Tibial artery (tissue), 4 donors: Measurements from ENCODE around the gene CDK15.
A peak's percentile ranks its signal among the peaks of the same experiment; 100 is the strongest.

ENCODE experiments used
- DNase-seq, 2 donors: peaks; one replicate each; pipeline ENCODE4 v3.0.0-alpha.2; 2019
- H3K27ac ChIP-seq, 2 donors: fragments of 200-600 bp; sonication (generic) in 1 of 2; 1 replicate in 1 of 2; 2 replicates in 1 of 2; pipeline ENCODE4 v1.5.1; 2018 to 2019; ENCODE audit warnings: mild to moderate bottlenecking in 1 of 2
- H3K27me3 ChIP-seq, 2 donors: fragments of 200-600 bp; sonication (generic) in 1 of 2; one replicate each; pipeline versions ENCODE4 v1.5.1 to v1.6.0; 2016 to 2019
- H3K36me3 ChIP-seq, 3 donors: fragments of 200-600 bp; sonication (generic) in 2 of 3; one replicate each; pipeline ENCODE4 v1.5.1; 2016 to 2019; ENCODE audit warnings: mild to moderate bottlenecking in 2 of 3
- H3K4me1 ChIP-seq, 4 donors: fragments of 200-600 bp; sonication (generic) in 2 of 4; 1 replicate in 3 of 4; 2 replicates in 1 of 4; pipeline ENCODE4 v1.5.1; 2016 to 2019
- H3K4me3 ChIP-seq, 2 donors: fragments of 200-600 bp; sonication (generic) in 1 of 2; 1 replicate in 1 of 2; 2 replicates in 1 of 2; pipeline ENCODE4 v1.5.1; 2018 to 2019; ENCODE audit warnings: mild to moderate bottlenecking in 2 of 2
- H3K9me3 ChIP-seq, 3 donors: fragments of 200-600 bp; sonication (generic) in 1 of 3; one replicate each; pipeline ENCODE4 v1.5.1; 2016 to 2019
- intact Hi-C: fragments of 100-400 bp; cut with DNase I; formaldehyde crosslinking; loops from one replicate; pipeline ENCODE4 v1.15.0; 2023; ENCODE audit warnings: low total_unique reads
- TF ChIP-seq, protein P1 (sequence below), 2 experiments: fragments of 200-600 bp in 1 of 2; fragments of 450-650 bp in 1 of 2; IDR thresholded peaks; one replicate each; pipeline ENCODE4 v1.5.1; 2017 to 2019; ENCODE audit warnings: antibody characterized with exemption in 2 of 2, mild to moderate bottlenecking in 1 of 2, moderate library complexity in 1 of 2

Gene CDK15

GRCh38 chr2:201882353-201883090, 76.2 kb downstream of the CDK15 start:
- no peaks in the 10 kb centered on the region for H3K9me3 ChIP-seq
- DNase-seq, result no peak
- H3K36me3 ChIP-seq, result no peaks in the 10 kb centered on the region
- H3K27ac ChIP-seq, result peak overlapping the region in 1 of 2 donors; percentile 65
- H3K4me1 ChIP-seq, result peaks cover 0 to 46% (median 30%) of the 10 kb centered on the region in 4 donors
- no peaks in the 10 kb centered on the region for H3K27me3 ChIP-seq
- TF ChIP-seq, protein P1, sequence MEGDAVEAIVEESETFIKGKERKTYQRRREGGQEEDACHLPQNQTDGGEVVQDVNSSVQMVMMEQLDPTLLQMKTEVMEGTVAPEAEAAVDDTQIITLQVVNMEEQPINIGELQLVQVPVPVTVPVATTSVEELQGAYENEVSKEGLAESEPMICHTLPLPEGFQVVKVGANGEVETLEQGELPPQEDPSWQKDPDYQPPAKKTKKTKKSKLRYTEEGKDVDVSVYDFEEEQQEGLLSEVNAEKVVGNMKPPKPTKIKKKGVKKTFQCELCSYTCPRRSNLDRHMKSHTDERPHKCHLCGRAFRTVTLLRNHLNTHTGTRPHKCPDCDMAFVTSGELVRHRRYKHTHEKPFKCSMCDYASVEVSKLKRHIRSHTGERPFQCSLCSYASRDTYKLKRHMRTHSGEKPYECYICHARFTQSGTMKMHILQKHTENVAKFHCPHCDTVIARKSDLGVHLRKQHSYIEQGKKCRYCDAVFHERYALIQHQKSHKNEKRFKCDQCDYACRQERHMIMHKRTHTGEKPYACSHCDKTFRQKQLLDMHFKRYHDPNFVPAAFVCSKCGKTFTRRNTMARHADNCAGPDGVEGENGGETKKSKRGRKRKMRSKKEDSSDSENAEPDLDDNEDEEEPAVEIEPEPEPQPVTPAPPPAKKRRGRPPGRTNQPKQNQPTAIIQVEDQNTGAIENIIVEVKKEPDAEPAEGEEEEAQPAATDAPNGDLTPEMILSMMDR (IDR thresholded peaks at IDR 0.05), result no peak
- H3K4me3 ChIP-seq, result peak overlapping the region in 1 of 2 donors; percentile 7
- intact Hi-C loops, result no loop called here

DNA sequence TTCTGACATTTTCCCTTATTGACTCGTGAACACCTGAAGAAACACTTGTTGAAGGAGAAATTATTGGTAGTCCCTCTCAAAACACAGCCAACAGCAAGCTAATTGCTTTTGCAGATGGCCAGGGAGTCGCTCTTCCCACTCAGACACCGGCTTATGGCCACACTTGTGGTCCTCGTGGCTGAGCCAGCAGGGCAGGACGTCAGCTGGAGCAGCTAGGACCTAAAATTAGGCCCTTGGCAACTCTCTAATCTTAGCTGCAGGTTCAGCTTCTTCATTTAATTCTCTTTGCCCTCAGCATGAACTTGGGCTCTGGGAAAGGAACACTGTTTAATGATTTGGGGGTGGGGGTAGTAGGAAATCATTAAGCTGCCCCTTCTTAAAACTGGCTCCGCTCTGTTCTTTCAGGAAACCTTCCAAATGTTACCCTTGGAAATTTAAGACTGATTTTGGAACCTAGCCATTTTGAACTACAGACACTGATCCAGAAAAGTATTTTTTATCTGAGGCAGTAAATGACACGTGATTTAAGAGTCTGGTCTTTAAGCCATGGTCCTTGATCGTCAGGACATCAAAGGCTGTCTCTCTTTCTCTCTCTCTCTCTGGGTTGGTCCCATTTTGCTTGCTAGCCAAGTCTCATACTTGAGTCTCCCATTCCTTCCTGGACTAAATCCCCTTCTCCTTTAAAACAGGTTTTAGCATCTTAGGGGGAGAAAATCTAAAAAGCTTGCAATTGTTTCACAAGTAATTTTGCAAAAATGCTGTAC, 77.5 kb downstream of the CDK15 start:
- DNase-seq, result peak in 1 of 2 donors; percentile 70
- no peaks in the 10 kb centered on the region for H3K27me3 ChIP-seq
- no peaks in the 10 kb centered on the region for H3K9me3 ChIP-seq
- no peaks in the 10 kb centered on the region for H3K36me3 ChIP-seq
- intact Hi-C loops, result no loop called here
- H3K27ac ChIP-seq, result peak overlapping the region; percentile 50
- TF ChIP-seq, protein P1 (IDR thresholded peaks at IDR 0.05), result no peak
- no peak overlapping the region for H3K4me3 ChIP-seq
- H3K4me1 ChIP-seq, result peaks cover 0 to 46% (median 30%) of the 10 kb centered on the region in 4 donors

DNA sequence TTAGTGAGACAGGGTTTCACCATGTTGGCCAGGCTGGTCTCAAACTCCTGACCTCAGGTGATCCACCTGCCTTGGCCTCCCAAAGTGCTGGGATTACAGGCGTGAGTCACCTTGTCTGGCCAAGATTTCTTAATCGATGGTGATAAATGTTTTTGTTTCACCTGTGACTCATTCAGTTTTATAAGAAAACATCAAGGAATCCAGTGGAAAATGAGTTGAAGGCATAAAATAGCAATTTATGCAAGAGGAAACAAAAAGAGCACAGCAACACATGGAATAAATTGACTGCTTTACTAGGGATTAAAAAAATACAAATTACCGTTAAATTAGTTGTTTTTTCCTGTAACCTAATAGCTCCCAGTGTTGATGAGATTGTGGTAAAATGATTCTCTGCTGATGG, 80.2 kb downstream of the CDK15 start:
- no peaks in the 10 kb centered on the region for H3K27me3 ChIP-seq
- TF ChIP-seq, protein P1 (IDR thresholded peaks at IDR 0.05), result no peak
- no peak overlapping the region for H3K4me3 ChIP-seq
- no peaks in the 10 kb centered on the region for H3K9me3 ChIP-seq
- H3K4me1 ChIP-seq, result peaks cover 0 to 30% (median 20%) of the 10 kb centered on the region in 4 donors
- no peak for DNase-seq
- H3K27ac ChIP-seq, result no peak overlapping the region
- intact Hi-C loops, result no loop called here
- no peaks in the 10 kb centered on the region for H3K36me3 ChIP-seq

GRCh38 chr2:201887773-201888425, 81.6 kb downstream of the CDK15 start:
- Histone ChIP-seq H3K27me3 (no peaks in the 10 kb centered on the region), H3K4me1 (peaks cover 0 to 16% (median 13%) of the 10 kb centered on the region in 4 donors), H3K27ac (no peak overlapping the region), H3K36me3 (no peaks in the 10 kb centered on the region), H3K4me3 (peak overlapping the region in 1 of 2 donors; percentile 12), H3K9me3 (no peaks in the 10 kb centered on the region)
- DNase-seq, result no peak
- TF ChIP-seq, protein P1 (IDR thresholded peaks at IDR 0.05), result no peak
- intact Hi-C loops, result no loop called here

GRCh38 chr2:201888426-201888800, 82.1 kb downstream of the CDK15 start:
- Histone ChIP-seq H3K4me1 (peaks cover 0 to 10% (median 8%) of the 10 kb centered on the region in 4 donors), H3K27me3 (no peaks in the 10 kb centered on the region), H3K27ac (no peak overlapping the region), H3K9me3 (no peaks in the 10 kb centered on the region), H3K36me3 (no peaks in the 10 kb centered on the region), H3K4me3 (peak overlapping the region in 1 of 2 donors; percentile 12)
- DNase-seq, result no peak
- intact Hi-C loops, result no loop called here
- TF ChIP-seq, protein P1 (IDR thresholded peaks at IDR 0.05), result no peak
